OCI-LY1 (cell line): ENCODE data around the gene ZBTB22.

Experiments
- H2AFZ ChIP-seq: fragments of 200-600 bp; sonication (generic), shearing (Covaris generic); 2 replicates; pipeline ENCODE4 v1.6.0; 2014; ENCODE audit warnings: antibody characterized with exemption, mild to moderate bottlenecking, low read length
- H3F3A ChIP-seq: fragments of 200-600 bp; sonication (generic), shearing (Covaris generic); 2 replicates; pipeline ENCODE4 v1.6.0; 2014; ENCODE audit warnings: mild to moderate bottlenecking, antibody characterized with exemption, low read length, moderate library complexity; ENCODE audit not compliant: insufficient read depth
- H3K27ac ChIP-seq: fragments of 200-600 bp; sonication (generic); 2 replicates; pipeline ENCODE4 v1.5.1; 2014; ENCODE audit warnings: low read length, mixed run types, mild to moderate bottlenecking, low read depth; ENCODE audit not compliant: poor library complexity, severe bottlenecking
- H3K27me3 ChIP-seq: fragments of 200-600 bp; sonication (generic); 2 replicates; pipeline ENCODE4 v1.6.0; 2014; ENCODE audit warnings: antibody characterized with exemption, mild to moderate bottlenecking, low read length, moderate library complexity; ENCODE audit not compliant: insufficient read depth
- H3K36me3 ChIP-seq: fragments of 200-600 bp; sonication (generic); 2 replicates; pipeline ENCODE4 v1.6.1; 2014; ENCODE audit warnings: mild to moderate bottlenecking, antibody characterized with exemption, low read length, moderate library complexity, mixed read lengths; ENCODE audit not compliant: insufficient read depth
- H3K4me1 ChIP-seq: fragments of 200-600 bp; sonication (generic); 2 replicates; pipeline ENCODE4 v1.5.1; 2014; ENCODE audit warnings: mild to moderate bottlenecking, low read length, moderate library complexity; ENCODE audit not compliant: insufficient read depth, severe bottlenecking
- H3K4me2 ChIP-seq: fragments of 200-600 bp; sonication (generic), shearing (Covaris generic); 2 replicates; pipeline ENCODE4 v1.6.1; 2014; ENCODE audit warnings: low read length
- H3K4me3 ChIP-seq: fragments of 200-600 bp; sonication (generic); 2 replicates; pipeline ENCODE4 v1.5.1; 2014; ENCODE audit warnings: low read length, low read depth, mild to moderate bottlenecking, mixed read lengths; ENCODE audit not compliant: poor library complexity, severe bottlenecking
- H3K79me2 ChIP-seq: fragments of 200-600 bp; shearing (Covaris generic); 2 replicates; pipeline ENCODE4 v1.6.1; 2016; ENCODE audit warnings: mixed run types, low read length, mixed read lengths; ENCODE audit not compliant: insufficient read depth
- H3K9ac ChIP-seq: fragments of 200-600 bp; sonication (generic), shearing (Covaris generic); 2 replicates; pipeline ENCODE4 v1.6.1; 2014; ENCODE audit warnings: mild to moderate bottlenecking, low read length, mixed read lengths
- H3K9me2 ChIP-seq: fragments of 200-600 bp; sonication (generic), shearing (Covaris generic); 2 replicates; pipeline ENCODE4 v1.6.1; 2014; ENCODE audit warnings: low read depth, mild to moderate bottlenecking, low read length, mixed read lengths
- H3K9me3 ChIP-seq: fragments of 200-600 bp; shearing (Covaris generic); 2 replicates; pipeline ENCODE4 v1.6.1; 2014; ENCODE audit warnings: low read length, mixed read lengths
- H4K20me1 ChIP-seq: fragments of 200-600 bp; sonication (generic), shearing (Covaris generic); 2 replicates; pipeline ENCODE4 v1.6.0; 2016; ENCODE audit warnings: mild to moderate bottlenecking, low read length; ENCODE audit not compliant: insufficient read depth
- EZH2 ChIP-seq: fragments of 200-600 bp; sonication (generic), shearing (Covaris generic); IDR thresholded peaks from 2 replicates; pipeline ENCODE4 v1.8.0; 2017; ENCODE audit warnings: borderline replicate concordance, mixed run types, mild to moderate bottlenecking, antibody characterized with exemption, low read length, moderate library complexity, mixed read lengths
- TF ChIP-seq, protein P1 (sequence below): fragments of 200-600 bp; sonication (generic), shearing (Covaris generic); IDR thresholded peaks from 2 replicates; pipeline ENCODE4 v1.5.1; 2017; ENCODE audit warnings: mild to moderate bottlenecking, antibody characterized with exemption, low read length, moderate library complexity, mixed read lengths

Gene ZBTB22

DNA sequence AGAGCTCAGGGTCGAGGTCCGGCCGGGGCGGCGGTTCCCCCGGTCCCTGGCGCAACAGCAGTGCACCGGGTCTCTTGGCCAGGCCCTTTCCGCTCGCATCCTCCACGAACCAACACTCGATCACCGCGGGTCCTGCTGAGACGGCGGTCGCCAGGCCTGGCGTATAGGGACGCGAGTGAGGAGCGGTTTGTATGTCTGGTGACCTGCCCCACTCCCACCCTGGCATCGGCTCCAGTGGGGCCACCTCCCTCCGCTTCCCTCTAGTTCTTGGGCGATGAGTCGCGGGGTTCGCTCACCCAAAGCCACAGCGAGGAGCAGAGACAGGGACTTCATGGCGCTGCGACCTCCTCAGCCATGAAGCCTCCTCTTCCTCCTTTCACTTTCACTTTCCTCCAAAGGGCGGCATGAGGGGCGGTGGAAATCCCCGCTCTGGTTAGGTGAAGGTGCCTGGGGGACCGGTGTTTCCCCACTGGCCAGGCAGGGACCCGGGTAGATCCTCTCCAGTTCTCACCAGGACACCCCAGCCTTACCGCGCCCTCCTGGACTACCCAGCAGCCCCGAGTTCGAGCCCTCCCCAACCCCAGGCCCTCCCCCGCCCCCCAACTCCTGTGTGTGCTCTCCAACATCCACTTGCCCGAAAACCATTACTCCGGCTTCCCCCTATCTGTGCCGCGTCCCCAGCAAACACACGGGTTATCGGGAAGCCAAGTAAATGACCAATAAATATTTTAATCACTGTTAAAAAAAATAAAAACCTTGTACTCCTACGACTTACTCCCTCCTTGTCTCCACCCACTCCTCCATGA lies 3.6 kb downstream of the ZBTB22 start, which contains the start of gene TAPBP:
TAPBP (minus strand) TSS at position 370 of the 806 bp plus-strand sequence; CDS start at position 333, 37 bp downstream.
- Histone ChIP-seq H3K79me2 (peaks cover 16% of the 10 kb centered on the region), H3K27me3 (no peaks in the 10 kb centered on the region), H3K27ac (peak within 1 kb of the TSS; percentile 94), H4K20me1 (no peaks in the 10 kb centered on the region), H3K9me3 (no peaks in the 10 kb centered on the region), H3K4me3 (peak within 1 kb of the TSS; percentile 85), H3K9me2 (no peaks in the 10 kb centered on the region), H3K36me3 (peaks cover 14% of the 10 kb centered on the region), H2AFZ (no peak within 1 kb of the TSS), H3K4me2 (peak within 1 kb of the TSS; percentile 89), H3K4me1 (peaks cover 31% of the 10 kb centered on the region), H3F3A (0 out of 2 replicates have a peak, but pooled peaks cover 4% of the 10 kb centered on the region), H3K9ac (peak within 1 kb of the TSS; percentile 83)
- no peak for TF ChIP-seq EZH2

DNA sequence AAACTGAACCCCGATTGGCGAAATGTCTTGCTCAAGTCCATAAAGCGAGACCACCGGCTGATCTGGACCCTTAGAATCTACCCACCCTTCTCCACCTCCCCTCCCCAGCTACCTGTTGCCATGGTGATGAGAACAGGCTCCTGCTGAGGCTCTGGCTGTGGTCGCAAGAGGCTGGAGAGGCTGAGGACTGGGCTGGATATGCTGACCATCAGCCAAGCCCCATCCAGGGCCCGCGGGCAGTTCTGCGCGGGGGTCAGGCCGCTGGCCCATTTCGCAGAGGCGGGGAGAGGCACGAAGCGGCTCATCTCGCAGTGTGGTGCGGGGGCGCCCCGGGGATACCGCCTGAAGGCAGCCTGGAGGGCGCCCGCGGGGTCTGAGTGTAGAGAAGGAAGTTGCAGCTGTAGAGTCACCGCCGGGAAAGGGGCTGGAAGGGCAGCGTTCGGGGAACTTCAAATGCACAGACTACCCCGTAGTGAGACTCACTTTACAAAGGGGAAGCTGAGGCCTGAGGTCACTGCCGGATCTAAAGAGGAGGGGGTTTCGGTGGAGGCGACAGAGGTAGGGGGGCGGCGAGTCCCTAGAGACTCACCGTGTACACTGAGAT lies 4.3 kb downstream of the ZBTB22 start:
- H3K9me3 ChIP-seq = no peaks in the 10 kb centered on the region
- no peaks in the 10 kb centered on the region for H4K20me1 ChIP-seq
- peaks cover 16% of the 10 kb centered on the region for H3K79me2 ChIP-seq
- peak overlapping the region; percentile 85 for H3K4me3 ChIP-seq
- peak overlapping the region; percentile 94 for H3K27ac ChIP-seq
- H3F3A ChIP-seq = no peaks in the 10 kb centered on the region
- peak overlapping the region; percentile 89 for H3K4me2 ChIP-seq
- peaks cover 24% of the 10 kb centered on the region for H3K4me1 ChIP-seq
- no peak for TF ChIP-seq EZH2
- TF ChIP-seq, protein P1, sequence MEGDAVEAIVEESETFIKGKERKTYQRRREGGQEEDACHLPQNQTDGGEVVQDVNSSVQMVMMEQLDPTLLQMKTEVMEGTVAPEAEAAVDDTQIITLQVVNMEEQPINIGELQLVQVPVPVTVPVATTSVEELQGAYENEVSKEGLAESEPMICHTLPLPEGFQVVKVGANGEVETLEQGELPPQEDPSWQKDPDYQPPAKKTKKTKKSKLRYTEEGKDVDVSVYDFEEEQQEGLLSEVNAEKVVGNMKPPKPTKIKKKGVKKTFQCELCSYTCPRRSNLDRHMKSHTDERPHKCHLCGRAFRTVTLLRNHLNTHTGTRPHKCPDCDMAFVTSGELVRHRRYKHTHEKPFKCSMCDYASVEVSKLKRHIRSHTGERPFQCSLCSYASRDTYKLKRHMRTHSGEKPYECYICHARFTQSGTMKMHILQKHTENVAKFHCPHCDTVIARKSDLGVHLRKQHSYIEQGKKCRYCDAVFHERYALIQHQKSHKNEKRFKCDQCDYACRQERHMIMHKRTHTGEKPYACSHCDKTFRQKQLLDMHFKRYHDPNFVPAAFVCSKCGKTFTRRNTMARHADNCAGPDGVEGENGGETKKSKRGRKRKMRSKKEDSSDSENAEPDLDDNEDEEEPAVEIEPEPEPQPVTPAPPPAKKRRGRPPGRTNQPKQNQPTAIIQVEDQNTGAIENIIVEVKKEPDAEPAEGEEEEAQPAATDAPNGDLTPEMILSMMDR = no peak
- H2AFZ ChIP-seq = no peak overlapping the region
- peak overlapping the region; percentile 83 for H3K9ac ChIP-seq
- H3K27me3 ChIP-seq = no peaks in the 10 kb centered on the region
- no peaks in the 10 kb centered on the region for H3K9me2 ChIP-seq
- peaks cover 8% of the 10 kb centered on the region for H3K36me3 ChIP-seq

DNA sequence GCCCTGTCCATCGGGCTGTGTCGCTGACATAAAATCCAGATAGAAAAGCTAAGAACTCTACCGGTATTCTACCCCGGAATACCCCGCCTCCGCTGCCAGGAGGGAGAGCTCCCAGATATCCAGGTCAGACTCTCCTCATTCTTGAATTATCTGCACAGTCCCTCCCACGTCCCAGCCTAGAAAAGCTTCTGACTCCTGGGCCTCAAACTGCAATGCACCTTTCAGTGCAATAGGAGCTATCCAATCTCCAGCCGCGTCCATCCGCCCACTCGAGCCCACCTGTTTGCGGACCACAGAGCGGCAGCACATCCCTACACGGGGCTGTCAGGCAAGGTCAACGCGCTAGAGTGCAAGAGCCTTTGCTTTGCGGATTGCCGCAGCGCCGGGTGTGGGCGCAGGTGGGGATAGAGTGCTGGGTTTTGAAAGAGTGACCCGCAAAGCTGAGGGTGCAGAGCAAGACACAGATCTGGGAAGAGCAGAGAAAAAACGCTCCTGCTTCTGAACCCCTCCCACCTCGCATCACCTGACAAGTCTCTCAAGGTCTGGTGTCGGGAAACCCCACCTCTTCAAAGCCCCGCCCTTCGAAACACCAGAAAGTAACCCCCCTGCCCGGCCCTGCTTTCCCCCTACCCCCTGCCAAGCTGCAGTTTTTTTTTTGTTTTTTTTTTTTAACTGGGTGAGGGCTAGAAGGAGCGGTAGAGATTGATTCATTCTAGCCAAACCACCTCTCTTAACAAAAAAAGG lies 5.0 kb downstream of the ZBTB22 start:
- H3F3A ChIP-seq = no peaks in the 10 kb centered on the region
- no peaks in the 10 kb centered on the region for H4K20me1 ChIP-seq
- TF ChIP-seq, protein P1 = peak; percentile 21; the same call in 1 of the 2 replicates
- TF ChIP-seq EZH2 = no peak
- peak overlapping the region; percentile 94 for H3K27ac ChIP-seq
- peaks cover 22% of the 10 kb centered on the region for H3K4me1 ChIP-seq
- peaks cover 12% of the 10 kb centered on the region for H3K36me3 ChIP-seq
- H3K27me3 ChIP-seq = no peaks in the 10 kb centered on the region
- no peaks in the 10 kb centered on the region for H3K9me2 ChIP-seq
- peak overlapping the region; percentile 89 for H3K4me2 ChIP-seq
- H3K9me3 ChIP-seq = no peaks in the 10 kb centered on the region
- peak overlapping the region; percentile 85 for H3K4me3 ChIP-seq
- peaks cover 21% of the 10 kb centered on the region for H3K79me2 ChIP-seq
- peak overlapping the region; percentile 83 for H3K9ac ChIP-seq
- no peak overlapping the region for H2AFZ ChIP-seq
